Measurements from ENCODE around the gene PARP15. TPM values are rescaled to one million over a fixed set of nuclear protein-coding genes. Genes with fewer than 3 reads are reported as not detected.

Gene PARP15
- total and polyA plus RNA-seq, 2 of the 4 experiments (the other 2 are of a cell fraction), result 0.10 TPM; not detected in 1

DNA sequence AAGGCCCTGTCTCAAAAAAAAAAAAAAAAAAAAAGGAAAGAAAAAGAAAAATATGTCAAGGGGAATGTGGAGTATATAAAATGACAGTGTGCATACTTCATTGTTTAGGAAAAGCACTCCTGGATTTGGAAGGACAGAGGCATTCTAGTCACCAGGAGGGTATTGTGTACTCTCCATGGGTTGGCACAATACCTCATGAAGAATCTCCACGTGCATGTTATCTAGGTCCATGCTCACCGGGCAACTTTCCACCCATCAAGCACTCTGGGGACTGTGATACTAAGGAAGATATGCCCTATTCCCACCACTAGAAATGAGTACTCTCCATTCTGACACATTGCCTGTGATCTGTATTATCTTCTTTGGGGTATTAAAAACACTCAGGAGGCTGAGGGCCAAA is 47.3 kb upstream of the PARP15 start:
- Histone ChIP-seq H2AK5ac (ENCODE audit: low read depth, low read length) (no peak overlapping the region), H3K4me3 (ENCODE audit: insufficient read depth, low read depth, low read length) (no peak overlapping the region), H2BK15ac (ENCODE audit: low read depth, low read length) (no peak overlapping the region), H3K4ac (ENCODE audit: low read depth, low read length) (no peak overlapping the region), H2BK20ac (ENCODE audit: low read depth, low read length) (no peak overlapping the region), H4K8ac (ENCODE audit: low read depth in 2 of 2, low read length in 2 of 2) (no peak overlapping the region), H4K91ac (ENCODE audit: insufficient read depth, low read depth, low read length) (no peak overlapping the region), H4K20me1 (ENCODE audit: insufficient read depth, low read length) (no peaks in the 10 kb centered on the region), H3K14ac (replicated peaks; ENCODE audit: low read depth, low read length) (no peak overlapping the region), H3K27me3 (ENCODE audit: control insufficient read depth, insufficient read depth, low read length) (no peaks in the 10 kb centered on the region), H4K5ac (ENCODE audit: low read depth, low read length) (no peak overlapping the region), H2AK9ac (replicated peaks; ENCODE audit: low read depth, low read length, poor library complexity) (no peak overlapping the region), H3K4me1 (ENCODE audit: control insufficient read depth, insufficient read depth, low read length) (no peaks in the 10 kb centered on the region), H3K9ac (ENCODE audit: low read depth, low read length) (no peak overlapping the region), H3K9me3 (ENCODE audit: control insufficient read depth, insufficient read depth, low read length) (no peaks in the 10 kb centered on the region), H2BK120ac (ENCODE audit: low read depth, low read length) (no peak overlapping the region), H3K56ac (ENCODE audit: extremely low read depth, insufficient read depth, low read length) (no peak overlapping the region), H3K27ac (ENCODE audit: insufficient read depth, low read length) (no peak overlapping the region), H2AFZ (replicated peaks; ENCODE audit: low read length, poor library complexity) (no peak overlapping the region), H3K4me2 (ENCODE audit: low read depth, low read length) (no peak overlapping the region), H2BK5ac (ENCODE audit: low read depth, low read length, poor library complexity, severe bottlenecking) (no peak overlapping the region), H3K36me3 (ENCODE audit: control insufficient read depth, insufficient read depth, low read length) (peaks cover 12% of the 10 kb centered on the region), H3K18ac (ENCODE audit: low read depth, low read length) (no peak overlapping the region), H3K23ac (ENCODE audit: low read depth, low read length) (no peak overlapping the region), H3K79me1 (ENCODE audit: low read depth in 1 of 2, low read length in 2 of 2) (no peaks in the 10 kb centered on the region), H3K9me1 (ENCODE audit: insufficient read depth, low read length) (peaks cover 12% of the 10 kb centered on the region; the same call in 1 of the 2 replicates)
- CTCF ChIA-PET, result no interaction called here
- BruUV-seq (replicated peaks), result no TSS peak
- dilution Hi-C loops (cut with HindIII; ENCODE audit: low sequenced_read_pairs, unreplicated experiment), result no loop called here
- WGBS, 2 experiments (ENCODE audit: extremely low coverage in 2 of 2, insufficient read length in 1 of 2), result no CpG with 5 or more reads among the region's 2 CpGs
- in situ Hi-C loops (cut with MboI; ENCODE audit: low sequenced_read_pairs), result no loop called here
- intact Hi-C loops (cut with micrococcal nuclease), result no loop called here
- DNase-seq (no peak), ATAC-seq (ENCODE audit: low read depth) (no peak)
- TF ChIP-seq, protein P1, sequence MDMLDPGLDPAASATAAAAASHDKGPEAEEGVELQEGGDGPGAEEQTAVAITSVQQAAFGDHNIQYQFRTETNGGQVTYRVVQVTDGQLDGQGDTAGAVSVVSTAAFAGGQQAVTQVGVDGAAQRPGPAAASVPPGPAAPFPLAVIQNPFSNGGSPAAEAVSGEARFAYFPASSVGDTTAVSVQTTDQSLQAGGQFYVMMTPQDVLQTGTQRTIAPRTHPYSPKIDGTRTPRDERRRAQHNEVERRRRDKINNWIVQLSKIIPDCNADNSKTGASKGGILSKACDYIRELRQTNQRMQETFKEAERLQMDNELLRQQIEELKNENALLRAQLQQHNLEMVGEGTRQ (IDR thresholded peaks at IDR 0.05; ENCODE audit: low read depth, low read length), result no peak
- POLR2A ChIA-PET (ENCODE audit: unreplicated experiment), result no interaction called here
